D721Med (cell line): ENCODE measurements around the gene SYPL1.
"Not testable (repeated sequence)": the region's sequence is repeated elsewhere in the genome, so short reads cannot be mapped to it uniquely, and the experiment has no call there.

Experiments used
- DNase-seq: peaks from one replicate; pipeline ENCODE4 v3.0.0; 2011; ENCODE audit warnings: low spot score; ENCODE audit not compliant: insufficient read length
- FAIRE-seq: peaks from 2 replicates; lab custom pipeline; 2011; peaks lifted over from hg19 to GRCh38; lab: Jason Lieb, UNC
- CTCF ChIP-seq: IDR thresholded peaks from 2 replicates; pipeline ENCODE4 v1.5.1; 2012; ENCODE audit warnings: mild to moderate bottlenecking, control low read depth; ENCODE audit not compliant: insufficient read depth; ENCODE audit errors: missing control alignments

SYPL1 gene

DNA sequence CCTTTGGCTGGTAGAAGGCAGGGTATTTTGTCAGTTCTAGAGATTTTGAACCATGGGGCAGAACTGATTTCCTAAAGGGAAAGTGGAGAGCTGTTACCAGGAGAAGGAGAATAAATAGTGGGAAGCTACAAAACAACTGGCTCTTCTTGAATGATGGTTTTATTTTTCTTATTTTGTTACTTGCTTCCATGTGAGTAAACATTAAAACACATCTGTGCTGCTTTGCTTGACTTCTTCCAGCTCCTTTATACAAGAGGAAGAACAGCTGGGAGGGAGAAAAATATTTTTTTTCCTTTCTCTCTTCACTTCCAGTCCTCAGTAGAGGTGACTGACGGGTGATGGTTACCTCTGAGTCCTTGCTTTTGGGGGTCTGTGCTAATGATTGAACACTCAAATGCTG, 30.0 kb upstream of the SYPL1 start:
- no peak for DNase-seq
- no peak for TF ChIP-seq CTCF
- FAIRE-seq, result no peak

- FAIRE-seq (no peak), DNase-seq (no peak)
- no peak for TF ChIP-seq CTCF
Measured at GRCh38 chr7:106140406-106141173, 28.5 kb upstream of the SYPL1 start.

DNA sequence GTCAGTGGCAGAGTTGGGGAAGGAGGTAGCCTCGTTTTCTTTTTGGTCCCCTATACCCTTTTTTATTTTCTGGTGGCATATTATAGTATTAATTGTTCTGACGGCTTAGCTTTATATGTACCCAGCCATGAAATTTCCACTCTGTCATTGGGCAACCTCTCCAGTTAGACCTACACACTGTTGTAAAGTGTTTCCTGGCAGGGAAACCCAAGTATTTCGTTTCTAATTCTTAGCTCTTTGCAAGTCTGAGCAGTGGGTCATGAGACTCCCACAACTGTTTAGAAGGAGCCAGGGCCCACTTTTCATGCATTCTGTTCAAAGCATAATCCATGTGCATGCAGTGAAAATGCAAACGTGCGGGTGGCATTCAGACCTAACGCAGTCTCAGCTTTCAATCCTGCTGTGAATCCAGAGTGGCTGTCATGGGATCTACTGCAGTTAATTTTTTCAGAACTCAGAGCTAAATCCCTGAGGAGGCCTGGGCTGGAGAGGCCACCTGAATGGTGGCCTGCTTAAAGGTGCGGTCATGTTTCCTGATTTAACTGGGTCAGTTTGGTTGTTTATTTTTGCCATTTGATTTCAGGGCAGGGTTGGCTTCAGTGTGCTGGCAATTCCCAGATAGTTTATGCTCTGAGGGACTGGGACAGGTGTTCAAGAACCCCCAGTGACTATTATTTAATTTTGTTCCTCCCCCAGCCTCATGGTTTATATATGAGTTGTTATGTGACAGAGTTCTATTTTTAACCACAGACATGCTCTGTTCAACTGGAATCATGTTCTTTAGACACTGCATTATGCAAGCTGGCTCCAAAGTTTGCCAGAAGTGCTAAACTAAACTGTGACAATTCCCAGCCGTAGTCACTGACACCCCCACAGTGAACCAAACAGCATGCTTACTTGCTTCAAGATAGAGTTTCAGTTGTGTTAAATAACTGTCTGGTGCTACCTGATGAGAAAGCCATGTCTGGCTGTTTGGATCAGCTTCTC, 27.4 kb upstream of the SYPL1 start:
- TF ChIP-seq CTCF, result no peak
- DNase-seq, result no peak
- FAIRE-seq, result no peak

DNA sequence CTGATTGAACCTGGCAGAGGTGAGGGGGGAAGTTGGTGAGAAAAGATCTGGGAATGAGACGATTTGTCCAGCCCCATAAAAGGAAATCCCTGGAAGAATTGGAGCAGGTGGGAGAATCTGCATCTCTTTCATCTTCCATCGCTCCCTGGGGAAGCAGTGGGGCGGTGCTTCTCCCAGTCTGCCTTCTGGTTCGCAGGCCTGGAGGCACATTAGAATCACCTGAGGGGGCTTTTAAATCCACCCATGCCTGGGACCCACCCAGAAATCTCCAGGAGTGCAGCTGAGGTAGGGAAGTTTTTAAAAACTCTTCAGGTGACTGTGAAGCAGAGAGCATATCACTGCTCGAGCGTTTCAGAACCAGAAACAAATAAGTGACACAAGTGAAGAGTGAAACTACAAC, 26.7 kb upstream of the SYPL1 start:
- DNase-seq (no peak), FAIRE-seq (no peak)
- no peak for TF ChIP-seq CTCF

GRCh38 chr7:106138181-106138580, 26.1 kb upstream of the SYPL1 start:
- not testable (repeated sequence) for FAIRE-seq, DNase-seq

- TF ChIP-seq CTCF, result no peak
- DNase-seq, result no peak
- no peak for FAIRE-seq
Measured at GRCh38 chr7:106134241-106134640, 22.1 kb upstream of the SYPL1 start.

DNA sequence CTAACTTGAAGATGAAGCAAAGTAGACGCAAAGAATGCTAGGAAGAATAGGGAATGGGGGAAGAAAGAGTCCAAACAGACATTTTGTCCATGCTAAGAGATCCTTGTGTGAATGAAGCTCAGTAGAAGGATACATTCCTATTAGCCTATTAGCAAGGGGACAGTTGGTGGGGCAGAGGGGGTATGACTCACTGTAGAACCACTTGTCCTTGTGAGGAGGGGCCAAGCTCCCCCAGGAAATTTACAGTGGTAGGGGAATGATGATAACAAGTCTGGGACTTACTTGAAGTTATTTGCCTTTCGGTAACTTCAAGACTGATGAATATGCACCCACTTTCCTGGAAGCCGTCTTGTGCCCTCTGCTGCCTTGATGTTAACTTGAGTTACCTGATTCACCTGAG, 17.2 kb upstream of the SYPL1 start:
- FAIRE-seq, result no peak
- no peak for DNase-seq
- TF ChIP-seq CTCF, result no peak
